ENCODE measurements around the gene LMBR1L.

DNA sequence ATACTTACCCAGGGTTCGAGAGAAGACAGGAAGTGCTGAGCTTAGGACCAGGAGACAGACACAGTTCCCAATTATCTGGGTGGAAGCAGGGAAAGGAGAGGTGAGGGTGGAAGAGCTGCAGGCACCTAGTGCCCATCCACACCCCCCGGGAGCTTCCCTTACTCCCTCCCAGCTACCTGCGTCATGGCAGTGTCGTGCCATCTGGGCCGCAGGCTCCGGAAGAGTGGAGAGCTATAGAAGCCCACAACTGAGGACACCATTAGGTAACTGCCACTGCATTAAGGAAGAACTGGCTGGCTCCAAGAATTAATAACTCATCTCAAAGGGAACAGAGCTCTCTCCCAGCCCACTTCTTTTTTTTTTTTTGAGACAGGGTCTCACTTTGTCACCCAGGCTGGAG is 10.3 kb downstream of the LMBR1L start:
- TF ChIP-seq, protein P1, sequence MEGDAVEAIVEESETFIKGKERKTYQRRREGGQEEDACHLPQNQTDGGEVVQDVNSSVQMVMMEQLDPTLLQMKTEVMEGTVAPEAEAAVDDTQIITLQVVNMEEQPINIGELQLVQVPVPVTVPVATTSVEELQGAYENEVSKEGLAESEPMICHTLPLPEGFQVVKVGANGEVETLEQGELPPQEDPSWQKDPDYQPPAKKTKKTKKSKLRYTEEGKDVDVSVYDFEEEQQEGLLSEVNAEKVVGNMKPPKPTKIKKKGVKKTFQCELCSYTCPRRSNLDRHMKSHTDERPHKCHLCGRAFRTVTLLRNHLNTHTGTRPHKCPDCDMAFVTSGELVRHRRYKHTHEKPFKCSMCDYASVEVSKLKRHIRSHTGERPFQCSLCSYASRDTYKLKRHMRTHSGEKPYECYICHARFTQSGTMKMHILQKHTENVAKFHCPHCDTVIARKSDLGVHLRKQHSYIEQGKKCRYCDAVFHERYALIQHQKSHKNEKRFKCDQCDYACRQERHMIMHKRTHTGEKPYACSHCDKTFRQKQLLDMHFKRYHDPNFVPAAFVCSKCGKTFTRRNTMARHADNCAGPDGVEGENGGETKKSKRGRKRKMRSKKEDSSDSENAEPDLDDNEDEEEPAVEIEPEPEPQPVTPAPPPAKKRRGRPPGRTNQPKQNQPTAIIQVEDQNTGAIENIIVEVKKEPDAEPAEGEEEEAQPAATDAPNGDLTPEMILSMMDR (IDR thresholded peaks at IDR 0.05): no peak
- no peak for TF ChIP-seq POLR2A (IDR thresholded peaks at IDR 0.05)
- no peak for TF ChIP-seq POLR2AphosphoS5 (IDR thresholded peaks at IDR 0.05)

Measured in breast epithelium (tissue), 3 donors.